RPMI7951 (cell line): ENCODE results near the gene MTSS2. TPM values are rescaled to one million over a fixed set of nuclear protein-coding genes. Genes with fewer than 3 reads are reported as not detected.

ENCODE experiments used
- DNase-seq: peaks from one replicate; pipeline ENCODE4 v3.0.0-alpha.2; 2012; ENCODE audit warnings: low read depth
- total RNA-seq: library from RNA; depleted of rRNA; stranded (reverse); fragments of >200 nt; shearing (Covaris generic); gene quantifications from 2 replicates; pipeline ENCODE4 v1.2.3, GENCODE V29; 2014

The MTSS2 gene
- total RNA-seq, 1 experiment from 2014 or later = 22.1 TPM

DNA sequence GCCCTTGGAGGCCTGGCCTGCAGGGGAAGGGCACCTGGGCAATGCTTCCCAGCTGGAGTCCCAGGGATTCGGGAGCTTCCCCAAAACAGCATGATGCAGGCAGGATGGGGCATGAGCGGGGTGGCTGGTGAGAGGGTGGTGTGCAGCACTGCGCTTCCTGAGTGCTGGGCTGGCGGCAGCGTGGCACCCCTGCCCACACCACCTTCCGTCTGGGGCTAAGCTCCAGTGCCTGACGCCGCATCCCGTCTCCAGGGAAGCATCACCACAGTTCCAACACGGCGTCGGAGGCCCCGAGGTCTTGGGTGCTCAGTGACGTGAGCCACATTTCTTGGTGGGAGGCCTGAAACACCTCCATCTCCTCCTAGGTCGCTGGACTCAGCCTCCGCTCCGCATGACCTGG lies 13.8 kb upstream of the MTSS2 start:
- DNase-seq = no peak

- DNase-seq = no peak
These were observed 13.0 kb upstream of the MTSS2 start for GRCh38 chr16:70698901-70699300.

- DNase-seq = peak; percentile 71
These were observed 11.8 kb upstream of the MTSS2 start for GRCh38 chr16:70697594-70698170.

DNA sequence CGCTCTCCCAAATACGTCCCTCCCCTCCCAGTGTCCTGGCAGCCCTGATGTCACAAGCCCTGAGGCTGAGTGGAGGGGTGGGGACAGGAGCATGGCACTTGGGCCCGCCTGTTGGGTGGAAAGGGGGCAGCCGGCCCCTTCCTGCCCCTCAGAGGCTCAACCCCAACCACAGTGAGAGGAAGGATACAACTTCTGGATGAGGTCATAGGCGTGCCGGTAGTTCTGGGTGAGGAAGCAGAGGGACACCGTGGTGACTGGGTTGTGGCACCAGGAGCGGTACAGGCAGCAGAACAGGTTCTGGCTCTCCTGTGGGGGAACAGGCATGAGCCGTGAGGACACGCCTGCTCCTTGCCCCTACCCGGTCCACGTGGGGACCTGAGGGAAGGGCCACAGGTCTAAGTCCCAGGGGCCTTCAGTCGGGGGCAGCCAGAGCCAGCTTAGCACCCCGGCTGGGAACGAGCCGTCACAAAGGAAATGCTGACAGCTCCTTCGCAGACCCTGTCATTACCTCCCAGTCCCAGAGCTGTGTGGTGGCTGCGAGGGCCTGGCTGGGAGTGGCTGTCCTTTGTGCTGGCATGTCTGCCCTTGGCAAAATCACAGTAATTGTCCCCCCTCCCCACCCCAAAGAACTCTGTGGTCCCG lies 11.2 kb upstream of the MTSS2 start:
- DNase-seq = peak; percentile 27

DNA sequence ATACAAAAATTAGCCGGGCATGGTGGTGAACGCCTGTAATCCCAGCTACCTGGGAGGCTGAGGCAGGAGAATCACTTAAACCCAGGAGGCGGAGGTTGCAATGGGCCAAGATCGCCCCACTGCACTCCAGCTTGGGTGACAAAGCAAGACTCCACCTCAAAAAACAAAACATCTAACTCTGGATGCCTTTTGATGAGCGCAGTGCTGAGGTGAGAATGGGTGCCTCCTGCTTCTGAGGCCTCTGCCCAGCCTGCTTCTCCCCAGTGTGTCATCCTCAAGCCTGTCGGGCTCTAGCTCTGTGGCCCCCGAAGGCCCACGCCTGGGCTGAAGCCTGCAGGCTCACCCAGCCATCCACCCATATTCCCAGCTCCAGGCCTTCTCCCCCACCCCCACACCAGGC lies 10.5 kb upstream of the MTSS2 start:
- no peak for DNase-seq

- DNase-seq = no peak
These were observed 9.6 kb upstream of the MTSS2 start for GRCh38 chr16:70695331-70696070.

DNA sequence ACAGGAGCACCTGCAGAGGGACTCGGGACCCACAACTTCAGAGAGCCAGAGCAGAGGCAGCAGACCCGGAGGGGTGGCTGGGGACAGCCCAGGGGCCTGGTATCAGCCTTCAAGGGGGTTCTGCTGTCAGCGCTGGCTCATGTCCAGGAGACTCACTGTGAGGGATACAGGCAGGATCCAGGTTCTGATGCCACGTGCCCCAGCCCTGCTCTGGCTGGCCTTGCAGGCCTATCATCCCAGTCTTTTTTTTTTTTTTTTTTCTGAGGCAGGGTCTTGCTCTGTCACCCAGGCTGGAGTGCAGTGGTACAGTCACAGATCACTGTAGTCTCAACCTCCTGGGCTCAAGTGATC lies 9.0 kb upstream of the MTSS2 start:
- no peak for DNase-seq

- peak; percentile 94 for DNase-seq
These were observed 8.4 kb upstream of the MTSS2 start for GRCh38 chr16:70694088-70694867.

GRCh38 chr16:70692873-70693671 lies 7.2 kb upstream of the MTSS2 start:
- peak; percentile 59 for DNase-seq

- DNase-seq = peak; percentile 86
These were observed 6.4 kb upstream of the MTSS2 start for GRCh38 chr16:70692130-70692872.

GRCh38 chr16:70691223-70692129 lies 5.6 kb upstream of the MTSS2 start:
- DNase-seq = peak; percentile 99

GRCh38 chr16:70689970-70690891 lies 4.4 kb upstream of the MTSS2 start:
- no peak for DNase-seq

GRCh38 chr16:70689035-70689969 lies 3.4 kb upstream of the MTSS2 start:
- DNase-seq = no peak

- peak; percentile 57 for DNase-seq
These were observed 2.4 kb upstream of the MTSS2 start for GRCh38 chr16:70688246-70688742.

DNA sequence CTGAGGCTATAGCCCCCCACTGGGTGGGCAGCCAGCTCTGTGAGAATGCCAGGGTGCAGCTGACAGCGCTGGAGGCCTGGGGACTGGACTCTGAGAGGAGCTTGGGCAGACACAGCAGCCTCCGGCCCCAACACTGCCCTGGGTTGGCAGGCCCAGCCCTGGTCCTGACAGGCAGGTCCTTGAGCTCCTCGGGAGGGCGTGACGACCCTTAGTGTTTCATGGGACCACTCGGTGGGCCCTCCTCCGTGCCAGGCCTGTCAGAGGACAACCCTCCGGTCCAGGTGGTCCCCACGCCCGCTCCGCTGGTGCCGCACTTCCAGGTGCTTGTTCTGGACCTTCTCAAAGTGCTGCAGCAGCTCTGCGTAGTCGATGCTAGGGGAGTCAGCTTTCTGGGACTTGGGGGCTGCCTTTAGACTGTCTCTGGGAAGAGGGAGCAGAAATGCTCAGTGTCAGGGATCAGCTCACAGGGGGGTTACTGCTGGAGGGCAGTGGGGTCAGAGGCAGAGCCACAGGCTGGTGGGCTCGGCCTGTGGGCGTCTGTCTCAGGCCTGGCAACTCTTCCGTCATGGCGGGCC lies 1.9 kb upstream of the MTSS2 start:
- no peak for DNase-seq

DNA sequence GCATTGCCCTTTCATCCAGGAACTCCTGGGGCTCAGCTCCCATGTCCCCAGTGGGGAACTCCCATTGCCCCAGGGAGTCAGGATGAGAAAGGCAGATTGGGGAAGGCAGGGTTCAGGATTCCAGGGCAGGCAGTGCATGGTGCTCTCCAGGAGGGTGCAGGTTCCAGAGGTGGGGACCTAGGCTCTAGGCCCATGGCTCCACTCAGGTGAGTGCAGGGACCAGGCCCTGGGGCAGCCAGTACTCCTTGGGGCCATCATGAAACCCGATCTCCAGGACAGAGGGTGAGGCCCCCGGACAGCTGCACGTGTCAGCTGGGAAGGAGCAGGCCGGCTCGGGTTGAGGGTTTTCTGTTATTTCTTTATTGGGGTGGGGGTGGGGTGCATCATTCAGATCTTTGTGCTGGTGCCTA lies 1.3 kb upstream of the MTSS2 start:
- DNase-seq = no peak
